HepG2 (cell line): ENCODE results near the gene EPDR1. TPM values are rescaled to one million over a fixed set of nuclear protein-coding genes. Genes with fewer than 3 reads are reported as not detected.

Source experiments
- ATAC-seq: fragments of 200-7000 bp; cut with Tn5 transposase; 3 replicates; pipeline ENCODE4 v1.9.1; 2020; ENCODE audit warnings: mild to moderate bottlenecking, moderate library complexity
- BruUV-seq: library from RNA; stranded (reverse); fragments of 400-500 nt; replicated peaks from 2 replicates; lab custom pipeline; 2021; lab: Mats Ljungman, UMichigan
- CTCF ChIA-PET: fragments of 300-600 bp; formaldehyde crosslinking; extraction: SDS; loops from one replicate; lab custom pipeline; 2021; ENCODE audit warnings: low total read pairs, inconsistent platforms, low intra/inter-chr PET ratio; lab: Yijun Ruan, JAX
- POLR2A ChIA-PET: fragments of 350-600 bp; sonication (Branson Sonifier 250); formaldehyde crosslinking; loops from one replicate; lab custom pipeline; 2020; ENCODE audit warnings: antibody characterized with exemption, inconsistent platforms; lab: Yijun Ruan, JAX
- DNase-seq: peaks from one replicate; pipeline ENCODE4 v3.0.0-alpha.2; 2015; ENCODE audit warnings: low spot score
- FAIRE-seq: peaks from 3 replicates; lab custom pipeline; 2011; peaks lifted over from hg19 to GRCh38; lab: Jason Lieb, UNC
- H2AFZ ChIP-seq: one replicate; pipeline ENCODE4 v1.6.1; 2011; ENCODE audit warnings: low read length, inconsistent platforms
- H3K27ac ChIP-seq: fragments of 300-600 bp; 3 replicates; pipeline ENCODE4 v1.8.0; 2011; ENCODE audit warnings: mixed run types, mild to moderate bottlenecking, mixed read lengths, low read length, inconsistent platforms; ENCODE audit not compliant: insufficient read depth; ENCODE audit errors: extremely low read length
- H3K27me3 ChIP-seq, 2 experiments: fragments of 200-600 bp in 1 of 2; 2 replicates in 1 of 2; 3 replicates in 1 of 2; pipeline versions ENCODE4 v1.6.0 to v1.8.0; 2011; ENCODE audit warnings: low read length in 2 of 2, mild to moderate bottlenecking in 2 of 2, moderate library complexity in 2 of 2, inconsistent platforms in 1 of 2; ENCODE audit not compliant: insufficient read depth in 2 of 2, control insufficient read depth in 1 of 2
- H3K36me3 ChIP-seq, 2 experiments: fragments of 200-600 bp in 1 of 2; replicated peaks in 1 of 2; 2 replicates in 1 of 2; 3 replicates in 1 of 2; pipeline versions ENCODE4 v1.5.1 to v1.8.0; 2011; ENCODE audit warnings: low read length in 2 of 2, inconsistent platforms in 1 of 2; ENCODE audit not compliant: insufficient read depth in 2 of 2, control insufficient read depth in 1 of 2
- H3K4me1 ChIP-seq: 2 replicates; pipeline ENCODE4 v1.5.1; 2012; ENCODE audit warnings: low read length, inconsistent platforms; ENCODE audit not compliant: insufficient read depth
- H3K4me2 ChIP-seq: 2 replicates; pipeline ENCODE4 v1.6.0; 2011; ENCODE audit warnings: low read depth, low read length, inconsistent platforms
- H3K4me3 ChIP-seq, 3 experiments: fragments of 200-600 bp in 1 of 3; sonication (generic), shearing (Covaris generic) in 1 of 3; replicated peaks in 1 of 3; 2 replicates each; pipeline ENCODE4 v1.5.1; 2011 to 2016; ENCODE audit warnings: low read length in 3 of 3, inconsistent platforms in 2 of 3, low read depth in 2 of 3, mild to moderate bottlenecking in 2 of 3, control low read depth in 1 of 3, mixed read lengths in 1 of 3; ENCODE audit not compliant: insufficient read depth in 1 of 3
- H3K79me2 ChIP-seq: one replicate; pipeline ENCODE4 v1.6.1; 2011; ENCODE audit warnings: low read length, inconsistent platforms; ENCODE audit not compliant: insufficient read depth
- H3K9ac ChIP-seq: 2 replicates; pipeline ENCODE4 v1.6.0; 2011; ENCODE audit warnings: mild to moderate bottlenecking, low read depth, low read length, inconsistent platforms; ENCODE audit not compliant: insufficient read depth
- H3K9me3 ChIP-seq: 2 replicates; pipeline ENCODE4 v1.5.1; 2012; ENCODE audit warnings: mild to moderate bottlenecking, low read length
- H4K20me1 ChIP-seq: 2 replicates; pipeline ENCODE4 v1.6.0; 2011; ENCODE audit warnings: inconsistent platforms, mild to moderate bottlenecking, low read length, moderate library complexity; ENCODE audit not compliant: insufficient read depth
- E2F5 ChIP-seq: sonication (generic); formaldehyde crosslinking; conservative IDR thresholded peaks from 2 replicates; pipeline ENCODE4 v1.4.0; 2020; ENCODE audit warnings: missing genetic modification reagents
- MAFK ChIP-seq, 2 experiments: IDR thresholded peaks in 1 of 2; conservative IDR thresholded peaks in 1 of 2; 2 replicates each; pipeline ENCODE4 v1.6.1; 2011; ENCODE audit warnings: improper control_type of control experiment in 2 of 2, low read length in 2 of 2
- MEIS2 ChIP-seq: sonication (generic); formaldehyde crosslinking; IDR thresholded peaks from 2 replicates; pipeline ENCODE4 v1.9.0; 2021; ENCODE audit warnings: mild to moderate bottlenecking, missing genetic modification reagents
- PAWR ChIP-seq: sonication (generic); formaldehyde crosslinking; IDR thresholded peaks from 2 replicates; pipeline ENCODE4 v1.4.0; 2020; ENCODE audit warnings: missing genetic modification reagents, mild to moderate bottlenecking, borderline replicate concordance
- RCOR2 ChIP-seq: IDR thresholded peaks from 2 replicates; pipeline ENCODE4 v1.6.1; 2016; ENCODE audit warnings: missing biosample characterization, missing genetic modification reagents
- SIX4 ChIP-seq: sonication (generic); formaldehyde crosslinking; IDR thresholded peaks from 2 replicates; pipeline ENCODE4 v1.4.0; 2020; ENCODE audit warnings: missing genetic modification reagents
- SNAI1 ChIP-seq: sonication (generic); formaldehyde crosslinking; IDR thresholded peaks from 2 replicates; pipeline ENCODE4 v1.5.0; 2020; ENCODE audit warnings: mild to moderate bottlenecking, missing genetic modification reagents, borderline replicate concordance
- SOX6 ChIP-seq, 2 experiments: fragments of 450-650 bp in 1 of 2; sonication (generic) in 1 of 2; formaldehyde crosslinking in 1 of 2; IDR thresholded peaks; 2 replicates each; pipeline versions ENCODE4 v1.4.0 to v1.6.1; 2017 to 2020; ENCODE audit warnings: antibody characterized with exemption in 1 of 2, mild to moderate bottlenecking in 1 of 2, missing genetic modification reagents in 1 of 2
- SP5 ChIP-seq: IDR thresholded peaks from 2 replicates; pipeline ENCODE4 v1.6.1; 2016; ENCODE audit warnings: low read depth, borderline replicate concordance
- THYN1 ChIP-seq: sonication (generic); formaldehyde crosslinking; IDR thresholded peaks from 2 replicates; pipeline ENCODE4 v1.8.1; 2023; ENCODE audit warnings: low read depth, mild to moderate bottlenecking, moderate library complexity, missing genetic modification reagents, borderline replicate concordance
- YEATS2 ChIP-seq: sonication (generic); formaldehyde crosslinking; IDR thresholded peaks from 2 replicates; pipeline ENCODE4 v1.4.0; 2020; ENCODE audit warnings: missing genetic modification reagents, borderline replicate concordance
- YY1 ChIP-seq: IDR thresholded peaks from 2 replicates; pipeline ENCODE4 v1.6.1; 2011; ENCODE audit warnings: low read length, low read depth, moderate library complexity, mild to moderate bottlenecking; ENCODE audit not compliant: insufficient read depth, insufficient replicate concordance
- ZBTB8A ChIP-seq: sonication (generic); formaldehyde crosslinking; IDR thresholded peaks from 2 replicates; pipeline ENCODE4 v1.4.0; 2020; ENCODE audit warnings: mild to moderate bottlenecking, low read depth, missing genetic modification reagents, borderline replicate concordance
- ZGPAT ChIP-seq: IDR thresholded peaks from 2 replicates; pipeline ENCODE4 v1.6.1; 2016; ENCODE audit warnings: mild to moderate bottlenecking
- ZNF879 ChIP-seq: sonication (generic); formaldehyde crosslinking; IDR thresholded peaks from 2 replicates; pipeline ENCODE4 v1.8.1; 2023; ENCODE audit warnings: missing genetic modification reagents
- ZXDC ChIP-seq: sonication (generic); formaldehyde crosslinking; IDR thresholded peaks from 2 replicates; pipeline ENCODE4 v1.5.0; 2020; ENCODE audit warnings: mild to moderate bottlenecking, missing genetic modification reagents
- WGBS: methylation state at CpG from one replicate; pipeline ENCODE4 v1.1.6; 2017; ENCODE audit warnings: low lambda C conversion rate; 5-methylcytosine and 5-hydroxymethylcytosine counted together
- in situ Hi-C: cut with HindIII; loops from 2 replicates; pipeline ENCODE4 v1.10.0; 2017; ENCODE audit warnings: low pct_unique_long_range_greater_than_20kb; ENCODE audit not compliant: extremely low pct_ligation_motif_present
- intact Hi-C: fragments of 100-400 bp; cut with micrococcal nuclease; formaldehyde crosslinking; loops from one replicate; pipeline ENCODE4 v1.10.0; 2022; ENCODE audit not compliant: unreplicated experiment
- polyA plus RNA-seq, 8 experiments: library from polyadenylated mRNA; depleted of rRNA in 3 of 8; stranded (reverse) in 7 of 8; unstranded in 1 of 8; fragments of >200 nt; fragmentation: Illumina TruSeq in 4 of 8; extraction: Trizol in 4 of 8; gene quantifications; 2 replicates each; pipeline versions ENCODE4 v1.2.1 to v1.2.3, GENCODE V29; 2011 to 2016; ENCODE audit warnings: low read depth in 4 of 8, missing spikeins in 1 of 8, mixed read lengths in 1 of 8; ENCODE audit not compliant: insufficient read depth in 1 of 8
- total RNA-seq, 5 experiments: library from RNA; depleted of rRNA; stranded (reverse); fragments of >200 nt; fragmentation: Illumina TruSeq; extraction: Trizol; gene quantifications; 2 replicates each; pipeline ENCODE4 v1.2.3, GENCODE V29; 2016; ENCODE audit warnings: low read depth in 1 of 5
- TF ChIP-seq, protein P1 (sequence below): sonication (generic); formaldehyde crosslinking; IDR thresholded peaks from 2 replicates; pipeline ENCODE4 v1.4.0; 2020; ENCODE audit warnings: mild to moderate bottlenecking, missing genetic modification reagents

EPDR1 gene
- total and polyA plus RNA-seq, 2 of the 13 experiments (the other 11 are each of a cell fraction or from before 2014, with no cell fraction given), result 38.3 to 50.2 TPM

DNA sequence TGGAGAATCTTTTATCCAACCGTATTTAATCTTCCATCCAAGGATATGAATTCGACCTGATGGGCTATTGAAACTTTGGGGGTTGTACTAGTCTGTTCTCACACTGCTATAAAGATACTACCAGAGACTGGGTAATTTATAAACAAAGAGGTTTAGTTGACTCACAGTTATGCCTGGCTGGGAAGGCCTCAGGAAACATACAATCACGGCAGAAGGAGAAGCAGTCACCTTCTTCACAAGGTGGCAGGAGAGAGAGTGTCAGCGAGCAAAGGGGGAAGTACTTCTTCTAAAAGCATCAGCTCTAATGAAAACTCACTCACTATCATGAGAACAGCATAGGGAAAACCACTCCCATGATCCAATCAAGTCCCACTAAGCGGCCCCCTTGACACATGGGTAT lies 43.8 kb downstream of the EPDR1 start:
- in situ Hi-C loops (no loop called here), intact Hi-C loops (no loop called here)
- DNase-seq, result no peak
- Histone ChIP-seq H3K9me3 (no peaks in the 10 kb centered on the region), H3K4me3 (no peak overlapping the region), H2AFZ (no peak overlapping the region), H3K27ac (no peak overlapping the region), H3K9ac (no peak overlapping the region), H3K27me3 (no peaks in the 10 kb centered on the region), H3K79me2 (no peaks in the 10 kb centered on the region), H4K20me1 (no peaks in the 10 kb centered on the region), H3K4me2 (no peak overlapping the region), H3K36me3 (no peaks in the 10 kb centered on the region), H3K4me1 (no peaks in the 10 kb centered on the region)
- TF ChIP-seq THYN1, result no peak
- no peak for TF ChIP-seq PAWR (CRISPR knock-in tag)
- TF ChIP-seq E2F5 (CRISPR knock-in tag), result no peak
- TF ChIP-seq ZGPAT, result no peak
- no peak for TF ChIP-seq SIX4 (CRISPR knock-in tag)
- TF ChIP-seq, protein P1, sequence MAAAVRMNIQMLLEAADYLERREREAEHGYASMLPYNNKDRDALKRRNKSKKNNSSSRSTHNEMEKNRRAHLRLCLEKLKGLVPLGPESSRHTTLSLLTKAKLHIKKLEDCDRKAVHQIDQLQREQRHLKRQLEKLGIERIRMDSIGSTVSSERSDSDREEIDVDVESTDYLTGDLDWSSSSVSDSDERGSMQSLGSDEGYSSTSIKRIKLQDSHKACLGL, result no peak
- TF ChIP-seq YEATS2 (CRISPR knock-in tag), result no peak
- TF ChIP-seq ZBTB8A (CRISPR knock-in tag), result no peak
- no peak for TF ChIP-seq SNAI1 (CRISPR knock-in tag)
- TF ChIP-seq MEIS2, result no peak
- no peak for TF ChIP-seq SOX6 (IDR thresholded peaks at IDR 0.05)
- no peak for TF ChIP-seq SOX6 (CRISPR knock-in tag; IDR thresholded peaks at IDR 0.05)
- TF ChIP-seq RCOR2 (CRISPR knock-in tag), result no peak
- TF ChIP-seq SP5 (CRISPR knock-in tag), result no peak
- no peak for TF ChIP-seq ZNF879
- no peak for TF ChIP-seq MAFK (conservative IDR thresholded peaks at IDR 0.05 in 1 of 2, IDR thresholded peaks at IDR 0.05 in 1 of 2; ENCODE audit: low read length in 2 of 2)
- no peak for TF ChIP-seq ZXDC (CRISPR knock-in tag)
- TF ChIP-seq YY1, result no peak
- 40% methylated on average over 5 of the region's 5 CpGs for WGBS
- ATAC-seq, result no peak
- ChIA-PET CTCF (no interaction called here), POLR2A (no interaction called here)
- BruUV-seq, result no TSS peak
- FAIRE-seq, result no peak
